CD4-positive, alpha-beta T cell treated with Interleukin-15 for 4 hours (primary cell): ENCODE data around the gene UCK1.
"Not testable (repeated sequence)": the region's sequence is repeated elsewhere in the genome, so short reads cannot be mapped to it uniquely, and the experiment has no call there.

Experiments
- DNase-seq: peaks from one replicate; pipeline ENCODE4 v3.0.0-alpha.2; 2020; ENCODE audit warnings: low spot score

The UCK1 gene

DNA sequence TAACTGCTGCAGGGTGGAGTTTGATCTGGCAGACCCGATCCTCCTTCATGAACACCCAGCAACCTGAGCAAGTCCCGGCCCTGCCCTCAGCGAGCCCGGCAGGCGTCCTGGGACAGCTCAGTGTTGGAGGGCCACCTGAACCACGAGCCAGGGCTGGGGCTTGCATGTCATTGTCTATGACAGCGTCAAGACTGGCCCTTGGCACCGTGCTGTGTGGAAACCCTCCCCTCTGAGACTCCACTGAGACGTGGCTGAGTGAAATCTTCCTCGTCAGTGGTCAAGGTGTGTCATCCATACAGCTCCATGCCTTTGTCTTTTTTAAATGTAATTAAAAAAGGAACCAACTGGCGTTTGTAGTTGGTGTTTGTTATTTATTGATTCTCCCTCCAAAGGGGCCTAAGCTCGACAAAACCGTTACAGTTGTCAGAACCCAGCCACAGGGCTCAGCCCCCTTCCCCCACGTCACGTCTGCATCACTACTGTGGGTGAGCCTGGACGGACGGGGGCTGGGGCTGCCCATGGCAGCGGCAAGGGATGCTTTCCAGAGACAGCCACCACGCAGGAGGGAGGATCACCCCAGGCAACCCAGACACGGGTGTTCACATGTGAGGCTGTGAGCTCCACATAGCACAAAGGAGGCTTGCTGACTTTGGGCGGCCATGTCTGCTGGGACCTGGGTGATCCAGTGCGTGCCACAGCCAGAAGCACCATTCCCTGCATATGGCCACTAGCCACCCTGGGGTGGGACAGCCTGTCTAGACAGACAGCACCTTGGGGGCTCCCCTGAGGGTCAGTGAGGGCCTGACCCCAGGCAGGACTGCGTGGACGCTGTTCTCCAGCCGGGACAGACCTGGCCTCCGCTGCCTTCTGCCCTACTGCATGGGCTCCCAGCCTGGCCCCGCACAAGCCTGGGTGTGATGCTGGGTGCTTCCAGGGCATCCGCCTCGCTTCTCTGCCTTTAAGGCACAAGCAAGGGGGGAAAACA, 7.3 kb downstream of the UCK1 start:
- DNase-seq, result no peak

- no peak for DNase-seq
Observed at GRCh38 chr9:131523086-131523388, 8.0 kb downstream of the UCK1 start.

GRCh38 chr9:131522257-131523085, 8.6 kb downstream of the UCK1 start:
- no peak for DNase-seq

DNA sequence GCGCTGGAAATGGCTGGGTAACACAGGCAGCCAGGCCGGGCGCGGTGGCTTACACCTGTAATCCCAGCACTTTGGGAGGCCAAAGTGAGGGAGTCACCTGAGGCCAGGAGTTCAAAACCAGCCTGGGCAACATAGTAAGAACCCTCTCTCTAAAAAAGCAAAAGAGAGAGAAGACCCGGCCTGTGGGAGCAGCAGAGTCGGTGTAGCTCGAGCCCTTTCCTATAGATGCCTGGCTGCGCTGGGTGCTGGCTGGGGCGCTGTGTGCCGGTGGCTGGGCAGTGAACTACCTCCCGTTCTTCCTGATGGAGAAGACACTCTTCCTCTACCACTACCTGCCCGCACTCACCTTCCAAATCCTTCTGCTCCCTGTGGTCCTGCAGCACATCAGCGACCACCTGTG, 9.2 kb downstream of the UCK1 start:
- DNase-seq, result no peak

- no peak for DNase-seq
Observed at GRCh38 chr9:131521203-131521602, 9.9 kb downstream of the UCK1 start.

DNA sequence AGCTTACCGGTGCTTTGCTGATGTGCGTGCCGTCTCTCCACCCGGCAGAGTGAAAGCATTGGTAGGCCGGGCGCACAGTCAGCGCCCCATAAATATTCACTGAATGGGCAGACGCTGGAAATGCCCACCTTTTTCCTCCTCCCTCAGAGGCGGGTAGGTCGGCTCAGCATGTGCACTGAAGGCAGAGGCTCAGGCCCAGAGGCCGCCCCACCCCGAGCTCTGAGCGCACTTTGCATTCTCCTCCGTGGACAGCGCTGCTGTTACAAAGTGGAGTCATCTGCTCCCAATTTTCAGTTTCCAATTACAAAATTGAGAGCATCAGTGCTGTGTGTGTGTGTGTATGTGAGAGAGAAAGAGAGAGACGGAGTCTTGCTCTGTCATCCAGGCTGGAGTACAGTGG, 10.6 kb downstream of the UCK1 start:
- DNase-seq, result no peak

GRCh38 chr9:131518553-131518952, 12.5 kb downstream of the UCK1 start:
- no peak for DNase-seq

GRCh38 chr9:131517761-131518190, 13.3 kb downstream of the UCK1 start:
- DNase-seq, result no peak

DNA sequence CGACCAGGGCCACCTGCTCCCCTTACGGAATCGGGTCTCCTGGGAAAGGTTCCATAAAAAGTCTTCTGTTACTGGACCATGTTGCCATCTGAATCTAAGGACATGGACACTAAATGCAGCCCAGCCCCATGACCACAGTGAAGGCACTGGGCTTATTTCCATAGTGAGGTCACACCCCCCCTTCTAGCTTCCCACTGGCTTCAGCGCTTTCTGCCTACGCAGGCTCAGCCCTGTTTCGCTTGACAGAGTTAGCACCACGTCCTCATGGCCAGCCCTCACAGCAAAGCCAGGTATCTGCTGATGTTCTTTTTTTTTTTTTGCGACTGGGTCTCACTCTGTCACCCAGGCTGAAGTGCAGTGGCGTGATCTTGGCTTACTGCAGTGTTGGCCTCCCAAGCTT, 14.1 kb downstream of the UCK1 start:
- no peak for DNase-seq

GRCh38 chr9:131516100-131516499, 15.0 kb downstream of the UCK1 start:
- DNase-seq, result no peak

GRCh38 chr9:131515559-131516031, 15.5 kb downstream of the UCK1 start:
- DNase-seq, result not testable (repeated sequence)

DNA sequence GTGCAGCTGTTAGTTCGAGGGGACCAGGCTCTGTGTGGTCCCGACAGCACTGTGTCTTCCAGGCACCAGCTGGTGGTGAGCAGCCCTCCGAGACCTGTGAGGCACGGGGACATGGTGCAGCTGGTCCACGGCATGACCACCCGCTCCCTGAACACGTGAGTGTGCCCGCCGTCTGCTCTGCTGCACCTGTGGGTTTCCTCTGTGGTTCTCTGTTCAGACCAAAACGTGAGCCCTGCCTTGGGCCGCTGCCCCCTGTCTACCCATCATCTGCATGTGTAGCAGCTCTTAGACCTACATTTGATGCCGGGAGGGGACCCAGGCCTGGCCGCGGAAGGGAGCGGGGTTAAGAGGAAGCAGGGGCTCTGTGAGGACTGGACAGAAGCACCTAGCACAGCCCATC, 17.9 kb downstream of the UCK1 start:
- DNase-seq, result no peak

DNA sequence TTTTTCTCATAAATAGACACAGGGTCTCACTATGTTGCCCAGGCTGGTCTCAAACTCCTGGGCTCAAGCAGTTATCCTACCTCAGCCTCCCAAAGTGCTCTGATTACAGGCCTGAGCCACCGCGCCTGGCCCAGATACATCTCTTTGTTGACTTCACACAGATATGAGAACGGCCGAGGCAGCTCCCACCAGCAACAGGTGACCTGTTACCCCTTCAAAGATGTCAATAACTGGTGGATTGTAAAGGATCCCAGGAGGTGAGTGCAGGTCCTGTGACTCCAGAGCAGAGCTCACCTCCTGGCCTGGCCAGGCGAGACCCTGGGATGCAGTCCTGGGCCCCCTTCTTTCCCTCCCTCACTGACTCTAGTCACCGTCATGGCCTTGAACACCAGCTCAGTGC, 19.2 kb downstream of the UCK1 start:
- no peak for DNase-seq

GRCh38 chr9:131511416-131511815, 19.6 kb downstream of the UCK1 start:
- DNase-seq, result no peak

DNA sequence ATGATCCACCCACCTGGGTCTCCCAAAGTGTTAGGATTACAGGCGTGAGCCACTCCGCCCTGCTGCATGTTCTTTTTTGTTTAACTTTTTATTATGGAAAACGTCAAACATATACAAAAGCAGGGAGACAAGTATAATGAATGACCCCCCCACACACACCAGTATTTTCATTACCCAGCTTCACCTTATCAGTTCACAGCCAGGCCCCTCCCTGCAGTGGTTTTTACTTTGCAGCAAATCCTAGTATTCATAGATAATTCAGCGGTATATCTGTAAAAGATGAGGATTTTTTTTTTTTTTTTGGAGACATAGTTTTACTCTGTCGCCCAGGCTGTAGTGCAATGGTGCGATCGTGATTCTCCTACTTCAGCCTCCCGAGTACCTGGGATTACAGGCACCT, 26.1 kb downstream of the UCK1 start:
- no peak for DNase-seq

DNA sequence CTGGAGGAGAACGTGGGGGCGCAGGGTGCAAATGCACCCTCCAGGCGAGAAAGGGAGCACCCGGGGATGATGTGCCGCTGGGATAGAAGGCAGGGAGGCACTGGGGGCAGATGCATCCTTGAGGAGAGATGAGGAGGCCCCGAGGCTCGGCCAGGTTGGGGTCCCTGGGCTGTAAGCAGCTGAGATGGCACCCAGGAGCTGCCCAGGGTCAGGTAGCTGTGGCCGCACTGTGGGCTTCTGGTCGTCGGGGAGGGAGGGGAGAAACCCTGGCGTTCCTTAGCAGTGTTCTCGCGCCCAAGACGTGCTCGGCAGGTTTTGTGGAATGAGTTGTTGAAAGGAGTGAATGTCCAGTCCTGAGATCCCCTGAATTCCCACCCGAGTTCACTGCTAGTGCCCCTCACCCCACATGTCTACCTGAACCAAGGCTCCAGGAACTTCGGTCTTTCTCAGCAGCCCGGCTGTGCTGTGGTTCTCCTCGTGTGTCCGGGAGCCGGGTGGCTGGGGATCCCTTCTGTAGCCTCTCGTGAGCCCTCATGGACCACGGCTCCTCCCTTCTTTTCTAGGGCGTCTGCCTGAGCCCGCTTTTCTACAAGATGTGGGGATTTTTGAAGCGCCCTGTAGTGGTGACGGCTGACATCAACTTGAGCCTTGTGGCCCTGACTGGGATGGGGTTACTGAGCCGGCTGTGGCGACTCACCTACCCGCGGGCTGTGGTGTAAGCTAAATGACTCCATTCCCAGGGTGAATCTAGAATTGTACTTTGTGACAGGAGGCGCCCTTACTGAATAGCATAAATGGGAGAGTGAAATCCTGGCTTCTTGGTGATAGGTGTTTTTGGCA, 27.2 kb downstream of the UCK1 start:
- DNase-seq, result peak; percentile 66

- DNase-seq, result peak; percentile 91
Observed at GRCh38 chr9:131502781-131503625, 28.1 kb downstream of the UCK1 start, which contains the start of gene POMT1. TSS of gene POMT1 (plus strand) at chr9:131502918. CDS start at chr9:131504219, 1,301 bp downstream.

DNA sequence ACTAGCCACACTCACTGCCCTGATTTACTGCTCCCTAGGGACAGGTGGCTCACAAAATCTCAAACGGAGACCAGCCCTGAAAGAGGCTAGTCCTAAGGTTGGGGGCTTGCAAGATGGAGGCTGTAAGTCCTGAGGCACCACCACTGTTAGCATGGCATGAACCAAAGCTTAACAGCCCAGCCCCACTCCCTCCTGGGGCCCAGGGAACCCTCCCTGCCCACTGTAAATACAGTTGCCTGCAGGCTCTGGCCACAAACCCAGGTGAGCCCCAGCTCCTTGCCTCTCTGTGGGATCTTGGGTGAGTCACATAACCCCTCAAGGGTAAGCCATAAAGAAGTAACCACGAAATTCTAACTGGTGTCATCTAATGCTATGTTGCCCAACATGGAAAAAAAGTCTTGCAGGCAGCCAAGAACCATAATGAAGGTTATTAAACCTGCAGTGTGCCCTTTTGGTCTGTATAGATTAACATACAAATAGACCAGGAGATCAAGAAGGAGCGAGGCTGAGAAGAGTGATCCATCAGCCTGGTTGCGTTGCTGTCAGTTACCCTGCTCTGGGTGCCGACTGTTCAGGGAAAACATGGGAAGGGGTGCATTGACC, 30.0 kb downstream of the UCK1 start:
- peak; percentile 66 for DNase-seq

DNA sequence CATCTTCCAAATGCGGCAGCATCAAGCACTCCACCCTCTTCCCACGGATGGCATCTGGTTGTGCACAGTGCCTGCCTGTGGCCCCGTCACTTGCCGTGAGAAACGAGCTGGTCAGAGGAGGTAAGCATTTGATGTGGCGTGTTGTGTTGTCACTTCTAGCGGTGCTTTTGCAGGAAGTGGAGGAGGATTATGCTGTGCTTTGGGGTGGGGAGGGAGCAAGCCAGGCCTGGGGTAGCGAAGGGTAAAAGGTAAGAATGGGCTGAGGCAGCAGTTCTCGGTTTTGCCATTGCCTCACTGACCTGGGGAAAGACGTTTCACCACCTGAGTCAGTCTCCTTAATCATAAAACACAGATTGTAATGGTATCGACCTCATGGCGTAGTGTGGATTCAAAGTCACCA, 30.7 kb downstream of the UCK1 start:
- peak; percentile 75 for DNase-seq

- no peak for DNase-seq
Observed at GRCh38 chr9:131499254-131499767, 31.8 kb downstream of the UCK1 start.
